DLD1 (cell line): ENCODE results near the gene ABCC4.
"Not testable (repeated sequence)": the region's sequence is repeated elsewhere in the genome, so short reads cannot be mapped to it uniquely, and the experiment has no call there.

Source experiments
- in situ Hi-C: cut with HindIII; loops from 2 replicates; pipeline ENCODE4 v1.10.0; 2017; ENCODE audit warnings: low sequenced_read_pairs

ABCC4 gene

DNA sequence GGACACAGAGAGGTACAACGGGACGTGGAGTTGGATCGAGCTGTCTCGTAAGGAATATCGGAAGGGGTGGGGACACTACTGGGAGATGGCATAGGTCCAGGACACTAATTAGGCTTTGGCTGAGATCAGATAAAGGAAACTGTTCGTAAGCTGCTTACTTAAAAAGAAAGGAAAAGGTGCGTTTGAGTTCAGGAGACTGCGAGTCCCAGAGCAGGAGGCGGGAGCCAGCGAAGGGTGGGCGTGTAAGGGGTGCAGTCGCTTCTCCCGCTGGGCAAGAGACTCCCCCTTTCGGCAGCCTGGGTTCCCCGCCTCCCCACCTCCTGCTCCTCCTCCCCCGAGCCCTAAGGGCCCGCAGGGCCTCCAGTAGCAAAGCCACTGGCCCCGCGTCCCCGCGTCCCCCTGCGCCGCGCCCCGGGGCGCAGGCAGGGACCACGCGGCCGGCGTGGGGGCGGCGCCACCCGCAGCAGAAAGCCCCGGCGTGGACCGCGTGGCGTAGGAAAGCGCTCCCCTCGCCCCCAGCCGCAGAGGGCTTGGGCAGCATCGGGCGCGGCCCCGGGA lies 547 bp downstream of the ABCC4 start:
- in situ Hi-C loops, result no loop called here

DNA sequence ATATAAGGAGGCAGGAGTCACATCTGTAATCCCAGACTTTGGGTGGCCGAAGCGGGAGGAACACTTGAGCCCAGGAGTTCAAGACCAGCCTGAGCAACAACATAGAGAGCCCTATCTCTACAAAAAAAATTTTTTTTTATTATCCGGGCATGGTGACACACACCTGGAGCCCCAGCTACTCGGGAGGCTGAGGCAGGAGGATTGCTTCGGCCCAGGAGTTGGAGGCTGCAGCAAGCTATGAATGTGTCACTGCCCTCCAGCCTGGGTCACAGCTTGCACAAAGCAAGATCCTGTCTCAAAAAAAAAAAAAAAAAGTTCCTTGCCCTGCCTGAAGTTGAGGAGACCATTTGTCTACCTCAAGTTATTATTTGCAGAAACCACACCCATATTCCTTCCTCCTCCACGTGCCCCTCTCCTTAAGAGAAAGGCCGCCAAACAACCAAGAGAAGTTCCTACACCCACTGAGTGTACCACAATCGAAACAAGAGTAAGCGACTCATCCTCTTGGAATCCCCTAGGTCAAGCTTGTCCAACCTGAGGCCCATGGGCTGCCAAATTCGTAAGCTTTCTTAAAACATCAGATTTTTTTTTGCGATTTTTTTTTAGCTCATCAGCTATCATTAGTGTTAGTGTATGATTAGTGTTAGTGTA lies 2.2 kb downstream of the ABCC4 start:
- in situ Hi-C loops, result no loop called here

DNA sequence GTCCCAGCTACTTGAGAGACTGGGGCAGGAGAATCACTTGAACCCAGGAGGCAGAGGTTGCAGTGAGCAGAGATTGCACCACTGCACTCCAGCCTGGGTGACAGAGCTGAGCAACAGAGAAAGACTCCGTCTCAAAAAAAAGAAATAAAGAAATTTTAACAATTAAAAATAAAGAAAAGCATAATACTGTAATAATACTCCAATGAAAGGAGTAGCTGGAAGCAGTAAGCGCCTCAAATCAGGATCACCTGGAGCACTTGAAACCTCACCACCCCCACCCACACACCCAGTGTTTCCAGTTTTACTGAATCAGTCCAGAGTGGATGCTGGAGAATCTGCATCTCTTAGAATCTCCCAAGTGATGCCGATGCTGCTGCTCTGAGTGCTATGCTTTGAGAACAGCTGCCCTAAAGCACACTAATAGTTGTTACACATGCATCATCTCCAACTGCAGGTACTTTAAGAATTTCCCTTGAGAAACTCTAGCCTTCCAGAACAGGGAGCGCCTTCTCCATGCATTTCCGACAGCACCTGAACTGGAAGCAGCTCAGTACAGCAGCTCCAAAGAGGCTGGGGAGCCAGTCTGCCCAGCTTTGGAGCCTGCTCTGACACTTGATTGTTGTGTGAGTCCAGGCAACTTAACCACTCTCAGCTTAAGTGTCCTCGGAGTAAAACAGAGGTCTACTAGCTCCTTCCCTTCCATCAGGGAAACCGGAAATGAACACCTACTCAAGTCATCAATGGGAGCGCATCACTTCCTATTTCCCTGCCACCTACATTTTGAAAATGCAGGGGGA lies 2.9 kb downstream of the ABCC4 start:
- in situ Hi-C loops, result no loop called here

DNA sequence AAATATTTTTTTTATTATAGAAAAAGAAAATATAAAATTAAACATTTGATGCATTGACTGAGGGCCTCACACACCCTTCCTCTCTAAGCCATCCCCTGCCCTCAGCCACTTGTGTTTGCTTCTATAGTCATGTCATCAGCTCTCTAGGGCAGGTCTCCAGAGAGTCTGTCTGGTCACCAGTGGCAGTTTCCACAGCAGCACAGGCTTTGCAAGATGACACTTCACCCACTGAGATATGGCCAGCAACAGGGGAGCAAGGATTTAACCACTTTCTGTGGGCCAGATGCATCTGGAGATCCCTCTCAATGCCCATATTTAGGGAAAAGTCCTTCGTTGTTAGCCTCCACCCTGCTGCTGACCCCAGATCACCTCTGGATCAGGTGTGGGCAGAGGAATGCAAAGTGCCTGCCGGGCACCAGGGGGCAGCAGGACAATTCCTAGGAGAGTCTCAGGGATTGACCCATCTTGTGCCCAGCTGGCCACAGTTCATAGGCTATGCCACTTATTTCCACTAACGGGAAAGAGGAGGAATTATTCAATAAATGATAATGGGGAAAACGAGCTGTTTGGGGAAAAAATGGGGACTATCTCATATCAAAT lies 4.8 kb downstream of the ABCC4 start:
- in situ Hi-C loops, result no loop called here

DNA sequence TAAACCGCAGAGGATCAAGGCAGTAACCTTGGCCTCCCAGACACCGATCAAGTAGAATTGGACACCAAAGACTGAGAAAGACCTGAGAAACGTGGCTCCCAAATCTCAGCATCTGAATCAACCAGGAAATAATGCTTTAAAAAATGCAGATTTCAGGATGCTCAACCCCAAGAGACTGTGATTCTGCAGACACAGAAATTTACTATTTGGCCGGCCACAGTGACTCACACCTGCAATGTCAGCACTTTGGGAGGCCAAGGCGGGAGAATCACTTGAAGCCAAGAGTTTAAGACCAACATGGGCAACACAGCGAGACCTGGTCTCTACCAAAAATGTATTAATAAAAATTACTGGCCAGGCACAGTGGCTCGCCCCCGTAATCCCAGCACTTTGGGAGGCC lies 6.2 kb downstream of the ABCC4 start:
- in situ Hi-C loops, result no loop called here

DNA sequence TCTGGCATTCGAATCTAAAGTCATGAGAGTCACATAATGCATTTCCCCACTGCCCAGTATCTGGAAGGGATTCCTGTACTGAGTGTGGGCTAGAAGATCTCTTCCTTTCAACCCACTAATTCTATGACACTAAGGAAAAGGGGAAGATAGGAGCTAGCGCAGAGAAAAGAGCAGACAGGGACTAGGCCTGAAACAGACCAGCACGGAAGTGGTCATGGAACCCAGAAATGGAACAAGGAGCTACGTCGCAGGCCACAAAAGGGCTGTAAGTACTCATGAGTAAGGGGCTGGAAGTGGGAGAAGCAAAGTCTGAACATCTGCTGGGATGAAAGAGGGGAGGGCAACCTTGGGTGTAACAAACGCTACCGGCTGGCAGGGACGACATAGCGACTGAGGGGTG lies 8.6 kb downstream of the ABCC4 start:
- in situ Hi-C loops, result no loop called here

DNA sequence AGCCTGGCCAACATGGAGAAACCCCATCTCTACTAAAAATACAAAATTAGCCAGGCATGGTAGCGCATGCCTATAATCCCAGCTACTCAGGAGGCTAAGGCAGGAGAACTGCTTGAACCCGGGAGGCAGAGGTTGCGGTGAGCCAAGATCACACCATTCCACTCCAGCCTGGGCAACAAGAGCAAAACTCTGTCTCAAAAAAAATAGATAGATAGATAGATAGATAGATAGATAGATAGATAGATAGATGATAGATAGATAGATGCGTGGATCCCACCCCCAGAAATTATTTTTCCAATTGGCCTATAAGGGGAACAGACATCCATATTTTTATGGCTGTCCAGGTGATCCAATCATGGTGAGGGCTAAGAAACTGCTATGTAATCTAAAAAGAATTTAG lies 11.3 kb downstream of the ABCC4 start:
- in situ Hi-C loops, result not testable (repeated sequence)

DNA sequence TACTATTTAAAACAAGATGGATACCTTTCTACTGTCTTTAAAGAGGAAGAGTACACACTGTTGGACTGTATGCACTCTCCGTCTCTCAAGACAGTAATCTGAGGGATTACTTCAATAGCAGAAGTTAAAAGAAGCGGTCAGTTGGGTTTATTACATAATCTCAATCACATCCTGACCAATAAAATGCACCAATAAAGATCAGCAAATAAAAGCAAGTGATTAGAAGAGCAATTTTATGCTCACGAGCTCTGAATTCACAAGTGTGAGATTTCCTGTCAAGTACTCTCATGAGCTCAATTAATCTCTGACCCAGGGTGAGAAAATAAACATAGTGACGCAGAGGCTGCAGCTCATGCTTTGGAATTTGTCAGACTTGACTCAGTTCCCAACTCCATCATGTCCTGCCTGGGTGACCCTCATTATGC lies 12.2 kb downstream of the ABCC4 start:
- in situ Hi-C loops, result no loop called here

DNA sequence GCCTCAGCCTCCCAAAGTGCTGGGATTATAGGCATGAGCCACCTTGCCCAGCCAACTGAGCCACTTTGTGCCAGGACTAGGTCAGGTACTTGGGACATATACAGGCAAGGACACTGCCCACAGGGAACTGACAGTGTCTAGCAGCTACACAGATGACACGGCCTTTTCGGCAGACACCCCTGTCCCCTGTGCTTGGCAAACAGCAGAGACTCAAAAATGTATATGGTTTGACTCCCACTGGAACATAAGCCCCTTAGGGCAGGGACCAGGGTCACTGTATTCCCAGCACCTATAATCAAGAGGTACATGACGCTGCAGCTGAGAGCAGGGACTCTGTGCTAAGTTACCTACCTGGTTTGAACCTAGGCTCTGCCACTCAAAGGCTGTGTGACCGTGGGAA lies 16.8 kb downstream of the ABCC4 start:
- in situ Hi-C loops, result no loop called here

DNA sequence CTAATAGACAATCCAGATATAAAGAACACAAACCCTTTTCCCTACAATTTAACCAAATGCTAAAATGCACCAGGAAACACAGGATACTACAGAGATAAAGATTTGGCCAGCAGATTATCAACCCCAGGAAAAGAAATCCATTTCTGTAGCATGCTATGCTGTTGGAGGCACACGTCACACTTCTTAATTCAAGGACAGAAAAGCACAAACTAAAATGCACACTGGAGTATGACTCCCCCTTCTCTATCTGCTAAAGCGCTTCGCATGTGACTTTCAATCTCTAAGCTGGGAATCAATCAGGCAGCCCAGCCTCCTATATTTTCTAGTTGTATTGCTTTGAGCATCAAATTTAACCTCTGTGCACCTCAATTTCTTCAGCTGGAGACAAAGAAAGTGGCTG lies 22.2 kb downstream of the ABCC4 start:
- in situ Hi-C loops, result no loop called here

DNA sequence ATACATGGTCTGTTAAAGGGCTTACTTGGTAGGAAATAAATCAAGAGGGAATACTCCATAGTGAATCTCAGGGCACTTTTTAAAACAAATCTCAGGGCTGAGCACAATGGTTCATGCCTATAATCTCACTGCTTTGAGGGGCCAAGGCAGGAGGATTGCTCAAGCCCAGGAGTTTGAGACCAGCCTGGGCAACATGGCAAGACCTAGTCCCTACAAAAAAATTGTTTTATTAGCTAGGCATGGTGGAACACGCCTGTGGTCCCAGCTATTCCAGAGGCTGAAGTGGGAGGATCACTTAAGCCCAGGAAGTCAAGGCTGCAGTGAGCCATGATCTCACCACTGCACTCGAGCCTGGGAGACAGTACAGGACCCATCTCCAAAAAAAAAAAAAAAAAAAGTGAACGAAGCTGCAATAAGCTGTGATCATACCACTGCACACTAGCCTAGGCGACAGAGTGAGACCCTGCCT lies 25.2 kb downstream of the ABCC4 start:
- in situ Hi-C loops, result no loop called here

DNA sequence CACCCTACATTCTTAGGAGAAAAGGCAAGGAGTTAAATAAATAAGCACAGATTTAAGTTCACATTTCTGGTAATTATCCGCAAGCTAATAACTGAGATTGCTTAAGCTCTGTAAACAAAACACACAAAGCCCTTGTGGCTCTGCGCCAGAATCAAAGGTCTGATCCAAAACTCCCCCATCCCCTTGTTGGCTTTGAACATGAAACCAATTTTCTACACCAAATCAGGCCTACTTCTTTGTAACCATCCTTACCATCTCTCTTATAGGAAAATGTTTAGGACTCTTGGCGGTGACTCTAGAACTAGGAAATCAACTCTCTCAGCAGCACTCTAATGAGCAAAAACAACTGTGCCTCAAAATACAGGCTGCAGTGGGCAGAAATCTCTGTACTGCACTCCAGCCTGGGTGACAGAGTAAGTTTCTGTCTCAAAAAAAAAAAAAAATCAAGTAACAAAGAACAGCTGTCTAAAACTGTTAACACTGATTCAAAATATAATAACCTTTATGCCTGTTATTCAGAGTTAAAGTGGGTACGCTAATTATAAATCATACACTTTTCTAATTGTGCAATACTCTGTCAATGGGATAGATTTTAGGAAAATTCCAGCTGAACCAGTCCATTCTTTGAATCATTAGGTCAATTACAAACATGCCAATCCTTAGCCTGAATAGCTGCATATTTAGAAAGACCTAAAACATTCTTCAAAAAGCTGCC lies 25.8 kb downstream of the ABCC4 start:
- in situ Hi-C loops, result no loop called here

DNA sequence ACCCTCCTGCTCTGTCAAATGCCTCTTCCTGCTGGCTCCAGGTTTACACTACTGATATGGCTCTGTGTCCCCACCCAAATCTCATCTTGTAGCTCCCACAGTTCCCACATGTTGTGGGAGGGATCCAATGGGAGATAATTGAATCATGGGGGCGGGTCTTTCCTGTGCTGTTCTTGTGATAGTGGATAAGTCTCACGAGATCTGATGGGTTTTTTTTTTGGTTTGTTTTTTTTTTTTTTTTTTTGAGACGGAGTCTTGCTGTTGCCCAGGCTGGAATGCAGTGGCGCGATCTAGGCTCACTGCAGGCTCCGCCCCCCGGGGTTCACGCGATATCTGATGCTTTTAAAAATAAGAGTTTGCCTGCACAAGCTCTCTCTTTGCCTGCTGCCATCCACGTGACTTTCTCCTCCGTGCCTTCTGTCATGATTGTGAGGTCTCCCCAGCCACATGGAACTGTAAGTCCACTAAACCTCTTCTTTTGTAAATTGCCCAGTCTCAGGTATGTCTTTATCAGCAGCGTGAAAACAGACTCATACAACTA lies 27.6 kb downstream of the ABCC4 start:
- in situ Hi-C loops, result not testable (repeated sequence)

DNA sequence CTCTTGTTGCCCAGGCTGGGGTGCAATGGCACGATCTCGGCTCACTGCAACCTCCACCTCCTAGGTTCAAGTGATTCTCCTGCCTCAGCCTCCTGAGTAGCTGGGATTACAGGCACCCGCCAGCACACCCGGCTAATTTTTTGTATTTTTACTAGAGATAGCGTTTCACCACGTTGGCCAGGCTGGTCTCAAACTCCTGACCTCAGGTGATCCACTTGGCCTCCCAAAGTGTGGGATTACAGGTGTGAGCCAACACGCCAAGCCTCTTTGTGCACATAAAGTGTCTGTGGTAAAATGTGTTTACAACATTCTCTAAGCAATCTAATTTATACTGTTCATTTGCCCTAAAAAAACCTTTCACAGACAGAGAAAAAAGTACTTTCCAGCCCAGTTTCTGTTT lies 29.2 kb downstream of the ABCC4 start:
- in situ Hi-C loops, result not testable (repeated sequence)

DNA sequence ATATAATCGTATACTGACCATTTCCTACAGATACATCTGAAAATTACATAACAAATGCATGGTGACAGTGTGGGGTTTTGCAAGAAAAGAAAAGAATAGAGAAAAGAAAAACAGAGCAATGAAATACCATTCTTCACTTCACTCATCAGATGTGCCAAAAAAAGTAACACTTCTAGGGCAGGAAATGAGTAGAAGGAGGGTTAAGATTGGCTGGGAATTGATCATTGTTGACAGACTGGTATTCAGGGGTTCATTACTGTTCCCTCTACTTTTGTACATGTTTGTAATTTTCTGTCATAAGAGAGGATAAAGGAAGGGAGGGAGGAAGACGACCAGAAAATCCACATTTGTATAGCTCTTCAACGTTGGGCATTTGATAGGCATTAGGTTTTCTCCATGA lies 31.5 kb downstream of the ABCC4 start:
- in situ Hi-C loops, result no loop called here

DNA sequence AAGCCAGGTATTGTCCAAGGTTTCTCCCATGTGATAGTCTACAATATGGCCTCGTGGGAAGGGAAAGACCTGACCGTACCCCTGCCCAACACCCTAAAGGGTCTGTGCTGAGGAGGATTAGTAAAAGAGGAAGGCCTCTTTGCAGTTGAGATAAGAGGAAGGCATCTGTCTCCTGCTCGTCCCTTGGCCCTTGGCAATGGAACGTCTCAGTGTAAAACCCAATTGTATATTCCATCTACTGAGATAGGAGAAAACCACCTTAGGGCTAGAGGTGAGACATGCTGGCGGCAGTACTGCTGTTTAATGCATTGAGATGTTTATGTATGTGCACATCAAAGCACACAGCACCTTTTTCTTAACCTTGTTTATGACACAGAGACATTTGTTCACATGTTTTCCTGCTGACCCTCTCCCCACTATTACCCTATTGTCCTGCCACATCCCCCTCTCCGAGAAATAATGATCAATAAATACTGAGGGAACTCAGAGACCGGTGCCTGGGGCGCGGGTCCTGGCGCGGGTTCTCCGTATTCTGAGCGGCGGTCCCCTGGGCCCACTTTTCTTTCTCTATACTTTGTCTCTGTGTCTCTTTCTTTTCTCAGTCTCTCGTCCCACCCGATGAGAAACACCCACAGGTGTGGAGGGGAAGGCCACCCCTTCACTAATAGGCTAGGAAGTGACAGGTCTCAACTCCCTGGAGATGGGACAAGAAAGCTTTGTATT lies 32.7 kb downstream of the ABCC4 start:
- in situ Hi-C loops, result not testable (repeated sequence)

DNA sequence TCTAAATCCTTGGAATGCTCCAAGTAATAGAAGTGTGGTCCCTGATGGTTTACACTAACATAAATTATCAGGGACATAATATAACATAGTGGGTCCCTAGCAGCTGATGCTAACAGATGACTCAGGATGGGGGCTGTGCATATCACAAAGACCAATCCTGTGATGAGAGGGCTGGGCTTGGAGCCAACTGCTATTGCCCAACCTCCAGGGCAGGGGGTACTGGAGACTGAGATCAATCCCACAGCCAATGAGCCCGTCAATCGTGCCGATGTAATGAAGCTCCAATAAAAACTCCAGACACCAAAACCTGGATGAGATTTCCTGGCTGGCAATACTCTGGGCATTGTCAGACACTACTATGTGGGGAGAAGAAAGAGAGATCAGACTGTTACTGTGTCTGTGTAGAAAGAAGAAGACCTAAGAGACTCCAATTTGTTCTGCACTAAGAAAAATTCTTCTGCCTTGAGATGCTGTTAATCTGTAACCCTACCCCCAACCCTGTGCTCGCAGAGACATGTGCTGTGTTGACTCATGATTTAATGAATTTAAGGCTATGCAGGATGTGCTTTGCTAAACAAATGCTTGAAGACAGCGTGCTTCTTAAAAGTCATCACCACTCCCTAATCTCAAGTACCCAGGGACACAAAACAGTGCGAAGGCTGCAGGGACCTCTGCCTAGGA lies 33.4 kb downstream of the ABCC4 start:
- in situ Hi-C loops, result no loop called here

DNA sequence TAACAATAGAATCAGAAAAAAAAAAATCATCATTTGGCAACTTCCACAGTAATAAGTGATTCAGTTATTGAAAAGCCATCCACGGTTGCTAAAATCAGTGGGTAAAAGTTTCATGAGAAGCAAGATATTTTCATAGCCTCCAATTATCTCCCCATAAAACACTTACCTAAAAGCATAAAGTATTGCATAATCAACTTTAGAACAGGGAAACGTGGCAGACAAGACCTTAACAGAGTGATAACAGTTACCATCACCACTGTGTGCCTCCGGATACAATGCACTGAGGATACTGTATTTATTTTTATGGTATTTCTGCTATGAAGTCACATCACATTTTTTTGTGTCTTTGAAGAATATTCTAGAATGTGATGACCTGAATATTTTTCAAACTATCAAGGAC lies 37.0 kb downstream of the ABCC4 start:
- in situ Hi-C loops, result no loop called here

DNA sequence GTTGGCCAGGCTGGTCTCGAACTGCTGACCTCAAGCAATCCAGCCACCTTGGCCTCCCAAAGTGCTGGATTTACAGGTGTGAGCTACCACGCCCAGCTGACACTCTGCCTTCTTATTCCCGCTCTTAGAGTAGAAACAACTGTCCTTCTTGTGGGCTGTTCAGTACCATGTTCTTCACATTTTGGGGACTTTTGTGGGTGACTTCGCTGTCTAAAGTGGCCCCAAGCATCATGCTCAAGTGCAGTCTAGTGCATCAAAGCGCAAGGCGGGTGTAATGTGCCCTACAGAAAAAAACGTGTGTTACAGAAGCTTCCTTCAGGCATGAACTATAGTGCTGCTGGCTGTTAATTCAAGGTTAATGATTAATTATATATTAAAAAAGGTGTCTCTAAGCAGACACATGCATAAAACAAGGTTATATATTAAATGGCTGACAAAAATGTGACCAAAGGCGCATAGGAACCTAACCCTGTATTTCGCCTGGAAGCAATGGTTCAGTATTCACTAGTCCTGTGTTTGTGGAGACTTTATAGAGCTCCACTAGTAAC lies 38.3 kb downstream of the ABCC4 start:
- in situ Hi-C loops, result no loop called here
